VCaP (cell line): ENCODE data around the gene HES5.

Source experiments
- H3K27ac ChIP-seq: fragments of 450-650 bp; 2 replicates; pipeline ENCODE4 v1.5.1; 2017
- TF ChIP-seq, protein P1 (sequence below): fragments of 450-650 bp; conservative IDR thresholded peaks from 2 replicates; pipeline ENCODE4 v1.5.1; 2017; ENCODE audit warnings: mild to moderate bottlenecking, moderate library complexity

The HES5 gene

DNA sequence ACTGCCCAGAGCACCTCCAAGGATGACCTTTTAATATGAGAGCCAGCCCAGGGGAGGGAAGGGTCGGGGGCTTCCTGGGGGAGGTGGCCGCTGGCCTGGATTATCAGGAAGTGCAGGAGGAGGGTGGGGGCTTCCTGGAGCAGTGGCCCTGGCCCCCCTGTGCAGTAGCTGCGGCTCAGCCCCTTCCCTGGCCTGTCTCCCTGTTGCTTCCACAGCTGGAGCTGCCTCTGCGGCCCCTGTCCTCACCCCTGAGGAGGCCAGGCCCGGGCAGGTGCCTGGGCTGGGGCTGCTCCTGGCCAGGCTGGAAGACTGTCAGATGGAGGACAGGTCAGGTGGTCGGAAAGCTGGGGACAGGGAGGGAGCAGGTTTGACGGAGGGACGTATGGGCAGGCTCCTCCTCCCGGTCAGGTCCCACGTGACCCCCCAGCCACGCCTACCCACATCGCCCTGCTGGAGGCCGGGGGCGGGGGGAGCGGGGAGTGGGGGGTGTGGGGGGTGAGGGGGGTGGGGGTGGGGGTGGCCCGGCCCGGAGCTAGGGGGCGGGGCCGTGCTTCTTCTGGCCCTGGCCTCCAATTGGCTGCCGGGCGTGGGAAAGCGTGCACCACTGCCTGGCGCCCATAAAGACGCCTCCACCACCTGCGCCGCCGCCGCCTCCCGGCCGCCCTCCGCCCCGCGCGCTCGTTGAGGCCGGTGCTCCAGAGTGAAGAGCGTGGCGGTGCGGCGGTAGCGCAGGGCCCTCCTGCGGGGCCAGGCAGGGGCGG is 15.9 kb upstream of the HES5 start:
- peak overlapping the region; percentile 99 for H3K27ac ChIP-seq
- TF ChIP-seq, protein P1, sequence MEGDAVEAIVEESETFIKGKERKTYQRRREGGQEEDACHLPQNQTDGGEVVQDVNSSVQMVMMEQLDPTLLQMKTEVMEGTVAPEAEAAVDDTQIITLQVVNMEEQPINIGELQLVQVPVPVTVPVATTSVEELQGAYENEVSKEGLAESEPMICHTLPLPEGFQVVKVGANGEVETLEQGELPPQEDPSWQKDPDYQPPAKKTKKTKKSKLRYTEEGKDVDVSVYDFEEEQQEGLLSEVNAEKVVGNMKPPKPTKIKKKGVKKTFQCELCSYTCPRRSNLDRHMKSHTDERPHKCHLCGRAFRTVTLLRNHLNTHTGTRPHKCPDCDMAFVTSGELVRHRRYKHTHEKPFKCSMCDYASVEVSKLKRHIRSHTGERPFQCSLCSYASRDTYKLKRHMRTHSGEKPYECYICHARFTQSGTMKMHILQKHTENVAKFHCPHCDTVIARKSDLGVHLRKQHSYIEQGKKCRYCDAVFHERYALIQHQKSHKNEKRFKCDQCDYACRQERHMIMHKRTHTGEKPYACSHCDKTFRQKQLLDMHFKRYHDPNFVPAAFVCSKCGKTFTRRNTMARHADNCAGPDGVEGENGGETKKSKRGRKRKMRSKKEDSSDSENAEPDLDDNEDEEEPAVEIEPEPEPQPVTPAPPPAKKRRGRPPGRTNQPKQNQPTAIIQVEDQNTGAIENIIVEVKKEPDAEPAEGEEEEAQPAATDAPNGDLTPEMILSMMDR: no peak

DNA sequence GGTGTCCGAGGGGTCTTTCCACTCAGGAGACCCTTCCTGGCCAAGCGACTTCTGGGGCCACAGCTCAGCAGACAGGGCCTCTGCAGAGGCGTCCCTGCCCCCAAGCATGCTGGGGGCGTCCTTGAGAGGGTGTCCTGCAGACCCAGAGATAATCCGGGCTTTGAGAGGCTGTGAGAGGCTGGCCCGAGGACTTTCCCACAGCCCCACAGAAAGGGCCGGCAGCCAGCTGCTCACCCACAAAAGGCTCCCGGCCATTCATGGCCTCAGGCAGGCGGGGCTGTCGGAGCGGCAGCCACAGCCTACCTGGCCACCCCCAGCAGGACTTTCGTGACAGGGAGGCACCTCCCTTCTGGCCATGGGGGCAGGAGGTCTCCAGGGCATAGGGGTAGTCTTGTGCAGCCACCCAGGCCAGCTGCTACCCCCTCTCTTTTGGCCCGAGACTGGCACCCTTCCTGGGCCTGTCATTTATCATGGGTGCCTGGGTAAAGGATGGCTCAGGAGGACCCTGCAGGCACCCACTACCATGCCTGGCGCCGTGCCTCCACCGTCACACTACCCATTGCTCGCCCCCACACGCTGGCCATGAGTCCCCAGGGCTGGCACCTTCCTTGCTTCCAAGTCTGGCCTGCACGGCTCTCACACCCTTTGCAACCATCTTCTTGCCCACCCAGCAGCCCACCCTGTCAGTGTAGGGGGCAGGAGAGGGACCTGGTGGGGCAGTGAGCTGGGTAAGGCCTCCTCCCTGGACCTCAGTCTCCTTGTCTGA is 15.0 kb upstream of the HES5 start:
- peak overlapping the region; percentile 99 for H3K27ac ChIP-seq
- TF ChIP-seq, protein P1: no peak

DNA sequence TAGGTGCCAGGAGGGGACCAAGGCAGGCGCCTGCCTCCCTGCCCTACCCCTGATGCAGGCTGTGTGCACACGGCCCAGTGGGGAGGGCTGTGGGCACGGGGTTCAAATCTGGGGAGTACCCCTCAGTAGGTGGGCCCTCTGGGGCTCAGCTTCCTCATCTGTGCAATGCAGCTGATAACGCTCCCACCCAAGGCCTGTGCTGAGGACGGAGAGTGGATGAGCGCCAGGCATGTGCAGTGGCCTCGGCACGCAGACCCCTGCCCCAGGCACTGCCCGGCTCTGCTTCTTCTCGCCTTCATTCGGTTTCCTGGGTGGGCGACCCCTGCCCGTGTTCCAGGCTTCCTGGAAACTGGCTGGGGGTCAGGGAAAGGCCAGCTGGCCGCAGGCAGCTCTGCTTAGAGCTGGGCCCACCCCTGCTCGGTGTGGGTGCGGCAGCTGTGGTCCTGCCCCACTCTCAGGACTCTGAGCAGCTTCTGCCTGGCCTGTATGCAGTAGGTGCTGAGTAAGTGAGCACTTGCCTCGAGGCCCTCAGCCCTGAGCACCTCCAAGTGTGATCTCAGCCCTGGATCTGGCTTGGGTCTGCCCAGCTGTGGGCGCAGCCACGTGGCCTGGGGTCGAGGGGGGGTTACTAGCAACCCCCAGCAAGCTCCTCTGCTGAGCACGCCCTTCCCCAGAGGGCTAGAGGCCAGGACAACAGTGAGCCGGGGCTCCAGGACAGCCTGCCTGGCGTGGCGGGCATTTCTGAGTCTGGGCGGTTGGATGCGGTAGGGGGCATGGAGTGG is 14.2 kb upstream of the HES5 start:
- TF ChIP-seq, protein P1: no peak
- peak overlapping the region; percentile 99; the same call in 1 of the 2 replicates for H3K27ac ChIP-seq

DNA sequence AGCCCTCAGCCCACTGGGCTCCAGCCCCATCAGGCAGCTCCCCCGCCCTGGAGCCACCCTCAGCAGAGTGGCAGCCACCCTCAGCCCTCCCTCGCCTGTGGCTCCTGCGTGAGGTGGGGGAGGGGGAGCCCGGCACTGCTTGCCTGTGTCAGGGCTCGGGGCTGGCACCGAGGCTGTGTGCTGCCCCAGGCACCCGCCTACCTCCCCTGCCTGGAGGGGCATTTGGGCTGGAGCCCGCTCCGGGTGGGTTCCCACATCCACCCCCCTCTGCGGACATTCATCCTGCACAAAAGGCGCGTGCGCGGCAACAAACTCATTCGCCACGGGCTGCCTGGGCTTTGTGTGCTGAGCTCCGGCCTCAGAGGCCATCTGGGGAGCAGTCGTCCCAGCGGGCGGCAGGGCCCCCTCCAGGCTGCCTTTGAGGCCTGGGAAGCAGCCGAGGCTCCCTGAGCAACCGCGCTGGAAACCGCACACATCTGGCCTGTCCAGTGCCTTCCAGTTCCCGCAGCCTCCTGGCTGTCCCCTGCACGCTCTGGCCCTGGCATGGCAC is 13.6 kb upstream of the HES5 start:
- TF ChIP-seq, protein P1: no peak
- no peak overlapping the region for H3K27ac ChIP-seq

DNA sequence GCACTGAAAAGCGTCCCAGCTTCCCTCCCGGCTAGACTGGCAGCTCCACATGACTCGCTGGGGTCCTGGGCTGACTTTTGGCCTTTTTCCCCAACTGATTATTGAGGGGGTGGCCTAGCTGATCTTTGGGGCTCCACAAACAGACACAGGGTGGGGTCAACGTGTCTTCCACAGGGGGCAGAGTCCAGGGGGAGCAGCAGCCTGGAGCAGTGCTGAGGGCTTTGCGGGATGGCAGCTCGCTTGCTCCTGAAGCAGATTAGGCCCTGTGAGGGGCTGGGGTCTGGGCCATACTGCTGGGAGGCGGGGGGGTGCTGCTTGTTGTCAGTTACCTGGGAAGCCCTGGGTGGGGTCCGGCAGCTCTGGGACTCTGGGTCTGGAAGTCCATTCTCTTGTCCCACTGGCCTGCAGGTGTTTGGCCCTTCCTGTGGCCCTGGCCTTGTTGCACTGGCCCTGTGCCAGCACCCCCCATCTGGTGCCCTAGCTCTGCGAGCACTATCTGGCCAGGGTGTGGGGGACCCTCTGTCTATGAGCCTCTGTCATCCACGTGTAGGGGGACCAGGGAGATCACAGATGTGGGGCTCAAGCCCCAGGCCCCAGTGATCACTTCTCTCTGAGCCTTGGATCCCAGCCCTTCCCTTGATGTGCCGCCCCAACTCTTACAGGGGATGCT is 12.3 kb upstream of the HES5 start:
- peak overlapping the region; percentile 14; the same call in 1 of the 2 replicates for H3K27ac ChIP-seq
- TF ChIP-seq, protein P1: no peak

DNA sequence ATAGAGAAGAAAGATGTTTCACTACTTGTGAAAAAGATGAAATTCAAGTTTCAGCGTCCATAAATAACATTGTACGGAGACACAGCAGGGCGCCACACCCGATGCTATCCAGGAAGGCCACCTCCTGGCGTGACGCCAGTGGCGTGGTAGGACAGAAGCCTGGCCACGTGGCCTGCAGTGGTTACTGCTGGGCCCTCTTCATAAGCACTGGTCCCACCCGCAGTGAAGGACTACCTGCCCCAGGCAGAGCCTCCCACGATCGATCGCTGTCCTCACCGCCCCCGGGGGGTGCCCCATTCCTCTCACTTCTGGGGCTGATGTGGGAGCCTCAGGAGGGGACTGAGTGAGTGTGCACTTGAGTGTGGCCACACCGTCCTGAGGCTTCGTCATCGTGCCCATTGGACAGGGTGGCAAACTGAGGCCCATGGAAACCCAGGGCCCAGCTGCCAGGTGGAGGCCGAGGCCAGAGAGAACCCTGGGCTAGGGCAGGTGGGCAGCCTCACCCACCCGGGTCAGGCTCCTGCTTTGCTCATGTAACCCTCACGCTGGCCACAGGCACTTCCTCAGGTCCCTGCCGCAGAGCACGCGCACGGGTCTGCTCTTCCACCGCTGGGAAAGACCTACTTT is 11.7 kb upstream of the HES5 start:
- TF ChIP-seq, protein P1: no peak

More for the DNA sequence above, 11.7 kb upstream of the HES5 start:
- H3K27ac ChIP-seq: peak overlapping the region; percentile 14; the same call in 1 of the 2 replicates
